GM12878 (cell line): Measurements from ENCODE around the gene DPYSL3.

Experiments used
- CTCF ChIP-seq, 3 experiments: IDR thresholded peaks in 2 of 3; conservative IDR thresholded peaks in 1 of 3; 2 replicates each; pipeline ENCODE4 v1.5.1; 2011; ENCODE audit warnings: low read depth in 3 of 3, low read length in 3 of 3, mild to moderate bottlenecking in 3 of 3, control low read depth in 2 of 3, moderate library complexity in 2 of 3, inconsistent platforms in 1 of 3, mixed read lengths in 1 of 3; ENCODE audit not compliant: control insufficient read depth in 2 of 3, insufficient read depth in 1 of 3; ENCODE audit errors: extremely low read depth in 1 of 3
- NBN ChIP-seq: fragments of 450-650 bp; IDR thresholded peaks from 2 replicates; pipeline ENCODE4 v1.6.1; 2016
- POLR2A ChIP-seq: IDR thresholded peaks from 2 replicates; pipeline ENCODE4 v1.6.1; 2011; ENCODE audit warnings: low read depth, mild to moderate bottlenecking, low read length
- TAF1 ChIP-seq: IDR thresholded peaks from 2 replicates; pipeline ENCODE4 v1.6.1; 2011; ENCODE audit warnings: mild to moderate bottlenecking, low read depth, low read length, borderline replicate concordance
- TF ChIP-seq, protein P1 (sequence below): IDR thresholded peaks from 2 replicates; pipeline ENCODE4 v1.6.1; 2012; ENCODE audit warnings: low read depth, low read length, improper control_type of control experiment

DNA sequence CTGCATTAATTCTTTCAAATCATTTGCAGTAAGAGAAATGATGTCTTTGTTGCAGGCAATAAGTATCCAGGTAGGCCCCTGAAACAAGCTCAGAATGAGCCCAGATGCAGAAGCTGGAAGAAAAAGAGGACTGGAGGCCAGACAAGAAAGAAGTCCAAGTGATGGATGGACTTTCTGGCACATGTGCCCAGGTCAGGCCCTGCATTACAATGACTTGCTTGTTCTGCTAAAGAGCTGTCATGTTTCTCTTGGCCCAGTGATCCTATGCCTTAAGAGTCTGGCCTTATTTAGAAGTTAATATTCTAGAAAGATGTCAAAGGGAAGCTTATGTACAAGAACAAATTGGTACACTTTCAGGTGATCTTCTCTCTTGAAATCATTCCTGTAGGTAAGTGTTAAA is 64.8 kb downstream of the DPYSL3 start:
- no peak for TF ChIP-seq CTCF (IDR thresholded peaks at IDR 0.05 in 2 of 3, conservative IDR thresholded peaks at IDR 0.05 in 1 of 3; ENCODE audit: control insufficient read depth in 2 of 3, extremely low read depth in 1 of 3, insufficient read depth in 1 of 3, low read depth in 3 of 3, low read length in 3 of 3)
- TF ChIP-seq, protein P1, sequence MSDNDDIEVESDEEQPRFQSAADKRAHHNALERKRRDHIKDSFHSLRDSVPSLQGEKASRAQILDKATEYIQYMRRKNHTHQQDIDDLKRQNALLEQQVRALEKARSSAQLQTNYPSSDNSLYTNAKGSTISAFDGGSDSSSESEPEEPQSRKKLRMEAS: no peak
- no peak for TF ChIP-seq POLR2A
- no peak for TF ChIP-seq TAF1
- TF ChIP-seq NBN: no peak
